Right lung (tissue), 5 donors: Measurements from ENCODE around the gene SENP7. TPM values are rescaled to one million over a fixed set of nuclear protein-coding genes. Genes with fewer than 3 reads are reported as not detected.

ENCODE experiments used
- polyA plus RNA-seq, 5 donors: library from polyadenylated mRNA; unstranded; fragments of 120-200 nt; gene quantifications; one replicate each; pipeline versions ENCODE4 v1.2.1 to v1.2.3, GENCODE V29; 2013; ENCODE audit warnings: inconsistent platforms in 1 of 5, low replicate concordance in 1 of 5; ENCODE audit not compliant: insufficient read length in 5 of 5, insufficient read depth in 1 of 5

Gene SENP7
- polyA plus RNA-seq, 5 donors, result 60.3 to 135 (median 105) TPM

Other genes starting within 250 kb of the SENP7 start
- under 1 TPM; 0.68 to 0.80 (median 0.71) TPM for gene IMPG2, start 192.6 kb downstream of the SENP7 start, polyA plus RNA-seq
- gene TRMT10C, start 48.7 kb upstream of the SENP7 start, polyA plus RNA-seq, result 10 to 100 TPM; 24.9 to 37.4 (median 26.7) TPM
- gene PCNP, start 61.0 kb upstream of the SENP7 start, polyA plus RNA-seq, result 100 to 1,000 TPM; 174 to 265 (median 236) TPM
- 10 to 100 TPM; 20.0 to 30.2 (median 25.6) TPM for gene ZBTB11, start 163.9 kb upstream of the SENP7 start, polyA plus RNA-seq
- gene RPL24, start 173.5 kb upstream of the SENP7 start, polyA plus RNA-seq, result 1,000 to 10,000 TPM; 1,646 to 2,307 (median 1,856) TPM
- gene CEP97, start 211.4 kb upstream of the SENP7 start, polyA plus RNA-seq, result 10 to 100 TPM; 10.3 to 22.6 (median 18.8) TPM